ENCODE data around the gene LGSN. TPM values are rescaled to one million over a fixed set of nuclear protein-coding genes. Genes with fewer than 3 reads are reported as not detected.
"Not testable (repeated sequence)": the region's sequence is repeated elsewhere in the genome, so short reads cannot be mapped to it uniquely, and the experiment has no call there.

LGSN gene
- total RNA-seq, 2 donors from 2014 or later, result not detected

DNA sequence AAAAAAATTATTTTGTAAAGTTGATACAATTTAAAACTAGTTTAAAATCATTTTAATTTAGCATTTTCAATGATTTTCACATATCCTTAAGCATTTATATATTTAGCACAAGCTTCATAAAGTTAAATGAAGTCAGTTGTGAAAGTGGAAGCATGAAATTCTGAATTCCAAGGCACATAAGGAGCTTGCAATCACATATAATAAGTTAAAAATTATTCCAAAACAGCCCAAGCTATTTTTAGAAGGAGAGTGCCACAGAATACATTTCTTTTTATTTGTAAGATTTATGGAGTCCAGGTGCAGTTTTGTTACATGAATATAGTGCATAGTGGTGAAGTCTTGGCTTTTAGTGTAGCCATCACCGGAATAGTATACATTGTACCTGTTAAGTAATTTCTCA is 3.2 kb upstream of the LGSN start:
- peaks cover 0 to 4% of the 10 kb centered on the region in 2 donors for H3K36me3 Mint-ChIP-seq
- peaks cover 9 to 13% of the 10 kb centered on the region in 2 donors for H3K9me3 Mint-ChIP-seq
- H3K27ac Mint-ChIP-seq, result no peak overlapping the region
- ATAC-seq, result no peak
- DNase-seq (ENCODE audit: low spot score in 2 of 2), result no peak

DNA sequence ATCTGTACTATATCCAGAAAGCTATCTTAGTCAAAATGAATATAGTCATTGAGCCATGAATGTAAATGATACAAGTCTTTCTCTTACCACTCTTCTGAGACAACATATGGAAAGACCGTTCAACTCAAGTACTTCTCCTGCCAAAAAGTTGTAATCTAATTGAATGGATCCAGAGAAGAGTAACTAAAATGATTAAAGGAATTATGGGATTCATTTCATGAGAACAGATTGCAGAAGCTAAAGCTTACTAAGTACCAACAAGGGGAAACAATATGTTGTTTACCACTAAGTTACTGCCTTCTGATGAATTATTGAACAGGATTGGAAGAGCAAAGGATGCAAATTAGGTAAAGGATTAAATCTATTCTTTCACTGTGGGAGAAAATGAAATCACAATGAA is 2.0 kb upstream of the LGSN start:
- H3K9me3 Mint-ChIP-seq, result peaks cover 4 to 9% of the 10 kb centered on the region in 2 donors
- H3K36me3 Mint-ChIP-seq, result no peaks in the 10 kb centered on the region
- ATAC-seq, result no peak
- no peak for DNase-seq (ENCODE audit: low spot score in 2 of 2)
- no peak overlapping the region for H3K27ac Mint-ChIP-seq

DNA sequence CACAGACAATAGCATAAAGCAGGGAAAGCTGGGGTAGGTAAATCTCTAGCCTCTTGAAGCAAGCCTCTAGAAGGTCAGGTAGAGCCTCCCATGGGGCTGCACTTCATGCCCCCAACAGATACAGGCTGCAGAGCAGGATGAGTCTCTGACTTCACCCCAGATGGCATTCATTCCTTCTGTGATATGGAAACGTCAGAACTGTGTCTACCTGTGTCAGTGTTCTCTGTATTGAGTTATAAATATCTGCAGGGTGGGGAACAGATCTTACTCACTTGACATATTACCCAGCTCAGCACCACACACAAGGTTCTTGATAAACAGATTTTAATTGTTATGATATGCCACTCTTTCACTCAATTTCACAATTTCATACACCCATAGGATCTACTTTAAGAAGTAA is 2.1 kb downstream of the LGSN start:
- Mint-ChIP-seq H3K27ac (no peak overlapping the region), H3K36me3 (no peaks in the 10 kb centered on the region), H3K9me3 (no peaks in the 10 kb centered on the region)
- DNase-seq (ENCODE audit: low spot score in 2 of 2), result no peak
- no peak for ATAC-seq

DNA sequence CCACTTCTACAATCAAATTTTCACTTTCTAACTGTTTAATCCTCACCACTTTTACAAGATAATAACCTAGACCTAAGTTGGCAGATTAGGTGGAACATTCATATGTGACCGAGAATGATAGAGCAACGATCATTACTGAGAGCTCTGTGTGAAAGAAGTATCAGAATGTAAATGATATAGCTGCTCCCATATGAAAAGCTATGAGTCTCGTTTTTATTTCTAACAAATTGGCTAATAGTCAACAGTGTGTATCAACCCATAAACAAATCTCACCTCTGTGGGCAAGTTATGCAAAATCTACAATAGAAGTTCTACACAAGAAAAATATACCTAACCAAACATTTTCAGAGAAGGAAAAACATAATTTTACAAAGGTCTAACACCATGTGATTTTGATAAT is 3.7 kb downstream of the LGSN start:
- H3K36me3 Mint-ChIP-seq, result no peaks in the 10 kb centered on the region
- no peak overlapping the region for H3K27ac Mint-ChIP-seq
- H3K9me3 Mint-ChIP-seq, result no peaks in the 10 kb centered on the region
- ATAC-seq (no peak), DNase-seq (ENCODE audit: low spot score in 2 of 2) (no peak)

DNA sequence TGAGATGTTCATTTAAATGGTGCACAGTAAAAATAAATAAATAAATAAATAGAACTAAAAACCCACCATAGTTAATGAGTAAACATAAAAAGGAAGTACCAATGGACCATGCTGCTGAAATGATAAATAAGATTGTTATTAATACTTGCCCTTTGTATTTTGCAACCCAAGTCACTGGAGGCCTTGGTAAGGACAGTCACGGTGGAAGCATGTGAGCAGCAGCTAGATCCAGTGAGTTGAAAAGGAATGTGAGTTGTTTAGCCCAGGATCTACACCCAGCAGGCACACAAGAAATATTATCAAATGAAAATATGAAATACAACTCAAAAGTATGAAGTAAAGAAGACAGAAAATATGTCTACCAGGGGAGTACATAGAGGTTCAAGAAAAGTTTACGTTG is 6.7 kb downstream of the LGSN start:
- H3K36me3 Mint-ChIP-seq, result no peaks in the 10 kb centered on the region
- ATAC-seq (no peak), DNase-seq (ENCODE audit: low spot score in 2 of 2) (no peak)
- no peaks in the 10 kb centered on the region for H3K9me3 Mint-ChIP-seq
- H3K27ac Mint-ChIP-seq, result no peak overlapping the region

DNA sequence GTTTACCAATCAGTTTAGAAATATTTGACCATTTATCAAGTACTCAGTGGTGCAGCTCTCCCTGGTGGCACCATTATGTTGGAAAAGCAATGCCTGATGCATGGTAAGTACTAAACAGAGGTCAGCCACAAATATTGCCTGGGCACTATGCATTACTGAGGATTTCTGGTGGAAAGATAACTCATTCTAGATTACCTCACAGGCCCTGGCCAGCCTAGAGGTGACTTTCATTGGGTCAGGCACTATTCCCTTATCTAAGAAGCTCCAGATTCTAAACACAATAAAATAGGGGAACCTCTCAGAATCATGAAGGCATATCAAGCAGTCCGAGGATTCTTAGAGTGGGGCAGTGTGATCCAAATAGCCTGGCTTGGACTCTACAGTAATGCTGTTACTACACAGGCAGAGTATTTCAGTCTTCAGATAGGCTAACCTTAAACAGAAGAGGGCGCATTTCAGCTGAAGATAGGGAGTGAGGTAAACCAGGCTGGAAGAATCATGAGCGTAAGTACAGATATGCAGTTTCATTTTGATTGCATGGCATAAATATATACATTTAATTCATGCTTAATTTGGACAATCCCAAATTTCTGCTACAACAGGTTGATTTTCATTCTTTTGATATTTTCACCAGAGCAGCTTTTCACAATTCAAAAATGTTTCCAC is 12.1 kb downstream of the LGSN start:
- Mint-ChIP-seq H3K9me3 (no peaks in the 10 kb centered on the region), H3K36me3 (no peaks in the 10 kb centered on the region), H3K27ac (no peak overlapping the region)
- DNase-seq (ENCODE audit: low spot score in 2 of 2) (no peak), ATAC-seq (peak in 1 of 2 donors; percentile 47)

DNA sequence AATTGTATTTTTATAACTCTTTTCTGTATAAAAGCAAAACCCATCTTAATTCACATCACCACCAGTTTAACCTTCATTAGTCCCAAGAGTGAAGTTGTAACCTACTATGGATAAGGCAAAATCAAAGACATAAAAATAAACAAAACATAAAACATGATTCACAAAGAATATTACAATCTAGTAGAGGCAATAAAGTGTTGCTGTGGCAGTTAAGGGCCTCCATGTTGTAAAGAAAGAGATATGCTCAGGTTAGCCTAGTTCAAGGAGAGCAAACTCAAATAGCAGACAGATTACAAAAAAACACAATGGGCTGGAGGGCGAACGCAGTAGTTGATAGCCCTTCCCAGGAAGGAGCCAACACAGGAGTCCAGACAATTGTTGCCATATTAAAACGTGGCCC is 13.4 kb downstream of the LGSN start:
- ATAC-seq (no peak), DNase-seq (ENCODE audit: low spot score in 2 of 2) (no peak)
- no peaks in the 10 kb centered on the region for H3K9me3 Mint-ChIP-seq
- no peak overlapping the region for H3K27ac Mint-ChIP-seq
- H3K36me3 Mint-ChIP-seq, result no peaks in the 10 kb centered on the region

DNA sequence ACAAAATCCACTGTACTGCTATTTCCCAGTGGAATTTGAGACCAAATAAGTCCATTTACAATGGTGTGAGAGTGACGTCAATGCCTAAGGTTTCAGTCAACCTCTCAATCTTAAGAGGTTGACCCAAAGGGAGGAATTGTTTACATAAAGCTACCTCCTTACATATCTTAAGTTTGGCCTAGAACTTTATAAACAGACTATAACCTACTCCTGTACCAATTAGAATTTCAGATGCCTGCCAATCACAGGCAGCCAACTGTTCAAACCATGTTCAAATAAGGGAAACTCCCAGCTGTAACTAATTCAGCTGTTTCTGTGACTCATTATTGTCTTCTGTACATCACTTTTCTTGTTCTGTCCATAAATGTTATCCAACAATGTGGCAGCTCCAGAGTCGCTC is 14.5 kb downstream of the LGSN start:
- Mint-ChIP-seq H3K9me3 (no peaks in the 10 kb centered on the region), H3K27ac (no peak overlapping the region), H3K36me3 (no peaks in the 10 kb centered on the region)
- ATAC-seq (no peak), DNase-seq (ENCODE audit: low spot score in 2 of 2) (no peak)

DNA sequence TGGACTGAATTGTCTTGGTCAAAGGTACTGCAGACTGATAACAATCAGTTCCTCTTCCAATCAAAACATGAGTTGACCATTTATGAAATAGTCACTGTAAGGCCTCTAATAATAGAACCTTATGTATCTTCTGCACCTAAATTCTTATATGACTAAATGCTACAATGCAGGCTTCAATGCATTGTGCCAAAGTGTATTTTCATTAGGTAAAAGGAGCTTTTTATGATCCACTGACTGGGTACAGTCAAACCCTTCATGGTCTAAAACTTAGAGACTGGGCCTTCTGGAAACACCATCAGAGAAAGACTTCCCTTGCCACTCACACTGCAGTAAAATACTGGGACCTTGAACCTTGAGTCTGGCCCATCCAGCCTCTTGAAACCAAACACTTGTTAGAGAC is 16.3 kb downstream of the LGSN start:
- DNase-seq (ENCODE audit: low spot score in 2 of 2), result no peak

DNA sequence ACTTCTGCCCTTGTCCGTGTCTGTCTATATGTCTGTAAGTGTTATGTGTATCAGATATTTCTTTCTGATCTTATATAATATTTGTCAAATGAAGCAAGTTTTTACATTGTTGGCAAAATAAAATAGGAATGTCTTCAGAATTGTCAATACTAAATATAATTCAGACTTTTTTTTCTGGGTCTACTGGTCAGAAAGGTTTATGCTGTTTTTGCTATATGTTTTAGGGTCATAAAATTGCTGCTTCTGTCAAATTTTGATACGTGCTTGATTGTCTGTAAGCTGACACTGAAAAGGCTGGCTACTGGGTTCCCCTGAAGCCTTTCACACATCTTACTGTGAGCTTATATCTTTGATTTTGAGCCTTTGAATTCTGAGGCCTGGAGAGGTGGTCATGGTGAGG is 20.1 kb downstream of the LGSN start:
- no peak for ATAC-seq
- H3K27ac Mint-ChIP-seq, result no peak overlapping the region
- H3K9me3 Mint-ChIP-seq, result no peaks in the 10 kb centered on the region
- no peak for DNase-seq (ENCODE audit: low spot score in 2 of 2)
- no peaks in the 10 kb centered on the region for H3K36me3 Mint-ChIP-seq

More for the DNA sequence above, 16.3 kb downstream of the LGSN start:
- no peaks in the 10 kb centered on the region for H3K36me3 Mint-ChIP-seq
- no peaks in the 10 kb centered on the region for H3K9me3 Mint-ChIP-seq
- no peak overlapping the region for H3K27ac Mint-ChIP-seq
- no peak for ATAC-seq

DNA sequence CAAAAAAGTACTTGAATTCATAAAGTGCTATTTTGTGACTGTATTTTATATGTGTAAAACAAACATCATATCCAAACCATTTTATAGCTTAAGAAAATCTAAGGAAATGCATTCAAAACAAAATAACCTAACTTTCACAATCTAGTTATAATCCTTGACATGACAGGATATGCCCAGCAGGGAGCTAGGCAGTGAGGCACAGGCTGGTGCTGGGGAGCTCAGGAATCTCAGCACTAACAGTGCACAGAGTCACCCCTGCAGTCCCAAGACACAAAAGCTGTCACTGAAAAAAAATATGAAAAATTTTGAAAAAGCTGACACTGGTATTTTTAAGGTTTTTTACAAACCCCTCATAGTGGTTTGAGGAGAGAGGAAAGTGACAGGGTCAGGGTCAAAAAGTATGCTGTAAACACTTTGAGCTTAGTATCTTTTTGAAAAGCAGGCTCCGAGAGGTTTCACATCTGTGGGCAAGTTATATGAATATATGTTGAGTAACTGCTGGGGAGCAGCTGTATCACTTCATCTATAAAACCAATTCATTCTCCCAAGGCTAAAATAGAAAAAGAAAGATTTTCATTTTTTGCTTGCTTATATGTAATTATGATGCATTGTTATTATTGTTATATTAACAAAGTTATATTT is 24.1 kb downstream of the LGSN start:
- Mint-ChIP-seq H3K27ac (no peak overlapping the region), H3K36me3 (no peaks in the 10 kb centered on the region), H3K9me3 (no peaks in the 10 kb centered on the region)
- no peak for DNase-seq (ENCODE audit: low spot score in 2 of 2)
- ATAC-seq, result no peak

DNA sequence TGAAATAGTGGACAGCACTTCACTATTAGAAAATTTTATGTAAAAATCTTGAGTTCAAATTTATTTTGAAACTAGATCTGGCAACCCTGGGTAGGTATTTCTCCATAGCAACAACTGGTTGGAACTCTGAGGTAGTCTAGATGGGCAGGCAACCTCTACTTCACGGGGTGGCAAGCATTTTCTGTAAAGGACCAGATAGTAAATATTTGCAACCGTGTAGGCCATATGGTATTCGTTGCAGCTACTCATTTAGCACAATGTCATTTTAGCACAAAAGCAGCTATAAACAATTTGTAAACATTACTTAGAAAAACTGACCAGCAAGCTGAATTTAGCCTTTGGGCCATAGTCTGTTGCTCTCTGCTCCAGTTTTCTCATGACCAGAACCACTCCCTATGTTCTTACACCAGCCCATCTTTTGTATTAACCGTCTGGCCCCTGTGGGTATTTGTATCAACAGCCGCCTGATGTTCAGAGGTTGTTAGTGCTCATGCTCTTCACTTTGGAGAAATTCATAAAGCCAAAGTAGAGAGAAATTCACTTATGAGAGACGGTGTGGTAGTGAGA is 29.2 kb downstream of the LGSN start:
- Mint-ChIP-seq H3K27ac (no peak overlapping the region), H3K36me3 (no peaks in the 10 kb centered on the region), H3K9me3 (no peaks in the 10 kb centered on the region)
- DNase-seq (ENCODE audit: low spot score in 2 of 2), result no peak
- ATAC-seq, result no peak

DNA sequence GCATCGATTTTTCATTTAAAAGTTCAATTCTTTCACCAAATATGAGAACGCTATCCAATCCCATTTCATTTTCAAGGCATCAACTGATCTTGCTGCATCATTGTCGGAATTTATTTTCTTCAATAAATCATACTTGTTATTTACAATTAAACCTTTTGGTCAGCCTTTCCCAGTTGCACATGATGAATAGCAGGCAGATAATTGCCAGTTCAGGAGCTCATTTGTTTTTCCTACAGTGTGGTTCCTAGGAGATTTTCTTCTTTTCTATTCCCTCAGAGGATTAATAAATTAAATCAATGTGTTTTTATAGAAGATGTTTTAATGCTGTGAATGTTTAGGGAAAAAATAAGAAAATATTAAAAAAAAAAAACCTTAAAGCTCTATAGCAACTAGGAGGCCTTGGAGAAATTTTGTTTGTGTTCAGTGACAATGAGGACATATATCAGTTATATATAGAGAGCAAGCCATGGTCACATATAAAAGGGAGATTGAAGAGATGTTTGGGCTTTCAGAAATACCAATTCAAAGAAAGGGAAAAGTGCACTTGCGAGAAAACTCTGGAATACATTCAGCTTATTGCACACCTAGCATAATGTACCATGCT is 30.4 kb downstream of the LGSN start:
- Mint-ChIP-seq H3K9me3 (no peaks in the 10 kb centered on the region), H3K36me3 (no peaks in the 10 kb centered on the region), H3K27ac (no peak overlapping the region)
- DNase-seq (ENCODE audit: low spot score in 2 of 2) (no peak), ATAC-seq (no peak)

DNA sequence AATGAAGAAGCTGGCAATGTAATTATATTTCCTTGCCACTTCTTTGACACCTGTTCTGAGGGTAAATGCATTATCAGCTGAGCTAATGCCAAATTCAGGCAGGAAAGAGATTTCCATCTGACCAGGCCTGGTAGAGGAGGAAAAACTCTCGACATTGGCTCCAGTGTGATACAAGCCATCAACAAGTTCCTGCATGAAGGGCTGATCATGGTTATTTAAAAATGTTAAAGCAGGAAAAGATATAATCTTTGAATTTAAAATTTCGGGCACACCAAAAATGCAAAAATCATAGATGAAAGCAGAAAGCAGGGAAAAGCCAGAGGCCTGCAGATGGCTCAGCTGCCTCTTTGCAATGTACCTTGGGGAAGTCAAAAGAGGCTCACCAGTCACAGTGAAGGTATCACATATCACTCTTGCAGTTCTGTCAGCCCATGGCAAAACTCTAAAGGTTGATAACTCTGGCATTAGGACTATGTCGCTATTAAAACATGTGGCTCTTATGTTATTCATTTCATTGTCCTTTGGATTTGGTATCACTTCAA is 39.1 kb downstream of the LGSN start:
- ATAC-seq, result no peak
- H3K36me3 Mint-ChIP-seq, result no peaks in the 10 kb centered on the region
- DNase-seq (ENCODE audit: low spot score in 2 of 2), result no peak
- no peak overlapping the region for H3K27ac Mint-ChIP-seq
- no peaks in the 10 kb centered on the region for H3K9me3 Mint-ChIP-seq

DNA sequence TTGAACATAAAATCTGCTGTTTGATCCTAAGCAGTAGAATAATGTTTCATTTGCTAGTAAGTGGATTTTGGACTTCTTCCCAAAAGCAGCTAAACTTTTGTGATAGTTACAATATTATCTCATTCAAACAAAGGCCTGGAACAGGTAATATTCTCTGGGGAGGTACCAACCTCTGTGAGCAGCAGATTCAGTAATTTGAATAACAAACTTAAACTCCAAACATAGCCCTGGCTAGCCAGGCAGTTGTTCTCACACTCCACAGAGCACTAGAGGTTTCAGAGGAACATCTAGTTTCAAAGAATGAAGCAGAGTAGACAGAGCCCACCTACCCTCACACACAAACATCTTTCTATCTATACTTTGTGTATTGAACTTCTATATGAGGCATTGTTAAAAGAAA is 40.9 kb downstream of the LGSN start:
- DNase-seq (ENCODE audit: low spot score in 2 of 2), result no peak
- H3K36me3 Mint-ChIP-seq, result no peaks in the 10 kb centered on the region
- ATAC-seq, result no peak

DNA sequence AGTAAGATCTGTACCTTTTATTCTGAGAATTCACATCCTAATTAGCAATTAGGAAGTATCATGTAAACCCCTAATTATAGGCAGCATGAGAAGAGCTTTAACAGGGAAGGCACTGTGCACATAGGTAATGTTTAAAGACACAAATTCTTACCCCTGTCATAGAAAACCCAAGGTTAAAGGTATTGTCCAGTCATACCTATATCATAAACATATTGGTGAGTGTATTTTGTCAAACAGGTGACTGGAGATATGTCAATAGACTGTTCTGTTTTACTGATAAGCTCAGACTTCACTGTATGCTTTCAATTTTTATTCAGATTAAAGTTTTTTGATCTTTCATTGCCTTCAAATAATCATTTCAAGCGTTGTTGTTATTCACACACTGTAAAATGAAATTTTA is 43.8 kb downstream of the LGSN start:
- DNase-seq (ENCODE audit: low spot score in 2 of 2) (no peak), ATAC-seq (no peak)
- H3K9me3 Mint-ChIP-seq, result peaks cover 2 to 4% of the 10 kb centered on the region in 2 donors
- no peaks in the 10 kb centered on the region for H3K36me3 Mint-ChIP-seq
- no peak overlapping the region for H3K27ac Mint-ChIP-seq

More for the DNA sequence above, 40.9 kb downstream of the LGSN start:
- H3K9me3 Mint-ChIP-seq, result peaks cover 0 to 4% of the 10 kb centered on the region in 2 donors
- no peak overlapping the region for H3K27ac Mint-ChIP-seq

DNA sequence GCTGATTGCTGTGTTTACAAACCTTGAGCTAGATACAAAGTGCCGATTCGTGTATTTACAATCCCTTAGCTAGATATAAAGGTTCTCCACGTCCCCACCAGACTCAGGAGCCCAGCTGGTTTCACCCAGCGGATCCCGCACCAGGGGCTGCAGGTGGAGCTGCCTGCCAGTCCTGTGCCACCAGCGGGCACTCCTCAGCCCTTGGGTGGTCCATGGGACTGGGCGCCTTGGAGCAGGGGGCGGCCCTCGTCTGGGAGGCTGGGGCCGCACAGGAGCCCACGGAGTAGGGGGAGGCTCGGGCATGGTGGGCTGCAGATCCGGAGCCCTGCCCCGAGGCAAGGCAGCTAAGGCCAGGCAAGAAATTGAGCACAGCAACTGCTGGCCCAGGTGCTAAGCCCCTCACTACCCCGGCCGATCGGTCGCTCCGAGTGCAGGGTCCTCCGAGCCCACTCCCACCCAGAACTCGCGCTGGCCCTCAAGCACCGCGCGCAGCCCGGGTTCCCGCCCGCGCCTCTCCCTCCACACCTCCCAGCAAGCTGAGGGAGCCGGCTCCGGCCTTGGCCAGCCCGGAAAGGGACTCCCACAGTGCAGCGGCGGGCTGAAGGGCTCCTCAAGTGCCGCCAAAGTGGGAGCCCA is 44.9 kb downstream of the LGSN start:
- H3K27ac Mint-ChIP-seq; DNase-seq (ENCODE audit: low spot score in 2 of 2); H3K36me3 Mint-ChIP-seq; H3K9me3 Mint-ChIP-seq; ATAC-seq: not testable (repeated sequence)
